Measurements from ENCODE around the gene GPR137.
"Not testable (repeated sequence)": the region's sequence is repeated elsewhere in the genome, so short reads cannot be mapped to it uniquely, and the experiment has no call there.

The GPR137 gene

GRCh38 chr11:64305691-64306562, 20.3 kb downstream of the GPR137 start:
- peak; percentile 80 for DNase-seq

DNA sequence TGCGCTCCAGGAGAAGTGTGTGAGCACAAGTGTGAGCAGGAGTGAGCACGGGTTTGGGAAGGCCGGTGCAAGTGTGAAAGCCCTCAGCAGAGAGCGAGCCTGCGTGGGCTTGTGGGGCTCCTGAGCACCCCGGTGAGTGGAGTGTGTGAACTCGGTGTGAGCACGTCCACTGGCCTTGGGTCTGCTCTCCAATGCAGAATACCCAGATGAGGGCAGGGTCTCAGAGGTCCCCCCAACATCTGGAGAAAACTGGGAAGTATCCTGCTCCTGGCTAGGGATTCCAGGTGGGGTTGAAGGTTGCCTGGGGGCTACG, 20.9 kb downstream of the GPR137 start:
- DNase-seq, result no peak

- no peak for DNase-seq
These were observed 21.4 kb downstream of the GPR137 start for GRCh38 chr11:64306876-64307622.

DNA sequence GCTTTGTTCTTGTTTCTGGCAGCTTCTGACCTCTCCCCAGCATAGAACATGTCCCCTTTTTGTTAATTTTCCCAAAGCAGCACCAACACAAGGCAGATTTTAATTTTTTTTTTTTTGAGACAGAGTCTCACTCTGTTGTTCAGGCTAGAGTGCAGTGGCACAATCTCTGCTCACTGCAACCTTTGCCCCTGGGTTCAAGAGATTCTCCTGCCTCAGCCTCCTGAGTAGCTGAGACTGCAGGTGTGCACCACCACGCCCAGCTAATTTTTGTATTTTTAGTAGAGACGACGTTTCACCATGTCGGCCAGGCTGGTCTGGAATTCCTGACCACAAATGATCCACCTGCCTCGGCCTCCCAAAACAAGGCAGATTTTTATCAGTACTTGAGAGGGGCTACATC, 22.1 kb downstream of the GPR137 start:
- not testable (repeated sequence) for DNase-seq

DNA sequence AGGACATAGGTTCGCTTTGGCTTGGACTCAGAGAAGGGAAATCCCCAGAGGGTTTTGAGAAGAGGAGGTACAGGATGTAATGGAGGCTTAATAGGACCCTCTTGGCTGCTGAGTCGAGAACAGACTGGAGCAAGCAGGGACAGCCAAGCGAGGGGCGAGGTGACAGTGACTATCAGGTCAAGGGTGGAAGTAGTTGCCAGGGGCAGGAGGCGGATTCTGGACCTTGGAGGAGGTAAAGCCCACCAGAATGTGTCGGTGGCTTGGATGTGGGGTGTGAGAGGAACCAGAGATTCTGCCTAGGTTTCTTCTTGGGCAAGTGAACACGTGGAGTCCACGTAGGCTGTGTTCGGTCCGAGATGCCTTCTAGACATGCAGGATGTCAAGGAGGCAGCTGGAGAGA, 27.3 kb downstream of the GPR137 start:
- no peak for DNase-seq

GRCh38 chr11:64313491-64314145, 28.0 kb downstream of the GPR137 start:
- no peak for DNase-seq

- no peak for DNase-seq
These were observed 28.6 kb downstream of the GPR137 start for GRCh38 chr11:64314146-64314804.

DNA sequence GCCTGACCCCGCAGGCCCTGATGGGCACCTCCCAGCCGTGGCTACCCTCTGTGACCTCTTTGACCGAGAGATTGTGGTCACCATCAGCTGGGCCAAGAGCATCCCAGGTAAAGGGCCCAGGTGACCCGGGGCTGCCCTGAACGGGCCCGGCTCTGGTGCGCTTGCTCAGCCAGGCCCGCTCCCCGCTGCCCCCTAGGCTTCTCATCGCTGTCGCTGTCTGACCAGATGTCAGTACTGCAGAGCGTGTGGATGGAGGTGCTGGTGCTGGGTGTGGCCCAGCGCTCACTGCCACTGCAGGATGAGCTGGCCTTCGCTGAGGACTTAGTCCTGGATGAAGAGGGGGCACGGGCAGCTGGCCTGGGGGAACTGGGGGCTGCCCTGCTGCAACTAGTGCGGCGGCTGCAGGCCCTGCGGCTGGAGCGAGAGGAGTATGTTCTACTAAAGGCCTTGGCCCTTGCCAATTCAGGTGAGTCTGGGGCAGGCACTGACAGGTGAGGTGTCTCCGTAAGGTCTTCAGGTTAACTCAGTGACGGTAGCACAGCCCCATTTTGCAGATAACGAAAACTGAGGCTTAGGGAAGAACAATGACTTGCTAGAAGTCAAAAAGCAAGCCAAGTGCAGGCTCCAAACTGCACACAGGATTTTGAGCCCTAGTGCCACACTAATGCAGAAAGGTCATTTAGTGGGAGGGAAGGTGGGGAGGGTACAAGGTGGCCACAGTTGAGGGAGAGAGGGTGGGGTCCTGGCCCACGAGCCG, 29.3 kb downstream of the GPR137 start:
- DNase-seq, result no peak

GRCh38 chr11:64315667-64316526, 30.2 kb downstream of the GPR137 start:
- DNase-seq, result not testable (repeated sequence)

- no peak for DNase-seq
These were observed 31.1 kb downstream of the GPR137 start for GRCh38 chr11:64316672-64317324.

GRCh38 chr11:64317325-64317960, 31.8 kb downstream of the GPR137 start, which contains the start of gene TRMT112:
Gene TRMT112, minus strand, starts transcription at chr11:64317559. Its CDS starts 33 bp downstream, at chr11:64317526.
- DNase-seq, result peak; percentile 98

- DNase-seq, result peak; percentile 99
These were observed 32.5 kb downstream of the GPR137 start, which contains the start of gene PRDX5 for GRCh38 chr11:64317961-64318765. Gene PRDX5, plus strand, starts transcription at chr11:64318121. Its CDS starts 95 bp downstream, at chr11:64318216.

DNA sequence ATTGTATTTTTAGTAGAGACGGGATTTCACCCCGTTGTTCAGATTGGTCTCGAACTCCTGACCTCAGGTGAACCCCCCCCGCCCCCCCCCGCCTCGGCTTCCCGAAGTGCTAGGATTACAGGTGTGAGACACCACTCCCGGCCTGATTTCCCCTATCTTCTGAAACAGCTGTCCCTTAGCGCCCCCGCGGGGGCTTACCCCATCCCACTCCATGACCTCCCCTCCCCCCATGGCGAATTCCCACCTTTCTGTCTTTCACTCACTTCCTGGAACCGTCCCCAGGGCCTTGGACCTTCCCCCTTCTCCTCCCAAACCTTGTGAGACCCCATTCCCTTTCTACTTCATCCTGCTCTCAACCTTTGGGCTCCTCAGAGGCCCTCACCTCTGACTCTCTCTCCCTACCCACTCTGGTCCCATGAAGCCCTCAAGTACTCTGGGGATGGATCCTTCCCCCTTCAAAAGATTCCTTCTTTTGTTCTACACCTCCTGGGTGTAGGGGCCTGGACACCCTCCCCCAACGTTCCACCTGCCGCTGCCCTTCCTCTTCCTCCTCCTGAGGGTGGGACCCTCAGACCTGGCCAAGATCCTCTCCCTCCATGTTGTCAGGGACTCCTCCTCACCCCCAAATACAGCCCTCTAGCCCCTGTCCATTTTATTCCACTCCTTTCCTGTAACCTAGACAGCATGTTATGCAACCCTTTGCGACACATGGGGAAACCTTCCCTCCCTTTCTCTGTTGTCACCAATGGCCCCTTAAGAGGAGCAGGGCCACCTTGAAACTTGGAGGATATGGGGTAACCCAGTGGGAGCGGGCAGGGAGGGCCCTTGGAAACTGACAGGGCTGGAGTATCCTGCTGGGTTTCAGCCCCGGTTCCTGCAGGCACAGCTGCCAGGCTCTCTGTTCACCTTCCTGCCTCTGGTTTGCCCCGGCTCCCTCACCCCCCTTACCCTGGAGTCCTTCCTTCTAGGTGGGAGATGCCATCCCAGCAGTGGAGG, 33.4 kb downstream of the GPR137 start:
- no peak for DNase-seq

GRCh38 chr11:64320556-64320955, 34.9 kb downstream of the GPR137 start:
- DNase-seq, result no peak

DNA sequence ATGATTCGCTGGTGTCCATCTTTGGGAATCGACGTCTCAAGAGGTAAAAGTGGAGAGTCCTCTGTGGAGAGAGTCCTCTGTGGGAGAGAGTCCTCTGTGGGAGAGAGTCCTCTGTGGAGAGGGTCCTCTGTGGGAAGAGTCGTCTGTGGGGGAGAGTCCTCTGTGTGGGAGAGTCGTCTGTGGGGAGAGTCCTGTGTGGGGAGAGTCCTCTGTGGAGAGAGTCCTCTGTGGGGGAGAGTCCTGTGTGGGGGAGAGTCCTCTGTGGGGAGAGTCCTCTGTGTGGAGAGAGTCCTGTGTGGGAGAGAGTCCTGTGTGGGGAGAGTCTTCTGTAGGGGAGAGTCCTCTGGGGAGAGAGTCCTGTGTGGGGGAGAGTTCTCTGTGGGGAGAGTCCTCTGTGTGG, 35.4 kb downstream of the GPR137 start:
- DNase-seq, result no peak

DNA sequence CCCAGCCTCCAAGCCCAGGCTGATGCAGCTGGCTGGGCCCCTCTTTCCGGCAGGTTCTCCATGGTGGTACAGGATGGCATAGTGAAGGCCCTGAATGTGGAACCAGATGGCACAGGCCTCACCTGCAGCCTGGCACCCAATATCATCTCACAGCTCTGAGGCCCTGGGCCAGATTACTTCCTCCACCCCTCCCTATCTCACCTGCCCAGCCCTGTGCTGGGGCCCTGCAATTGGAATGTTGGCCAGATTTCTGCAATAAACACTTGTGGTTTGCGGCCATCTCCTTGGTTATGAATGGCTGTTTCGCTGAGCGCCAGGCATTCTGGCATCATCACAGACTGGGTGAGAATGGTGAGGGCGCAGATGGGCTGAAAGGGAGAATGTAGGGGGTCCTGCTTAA, 35.9 kb downstream of the GPR137 start:
- no peak for DNase-seq

- DNase-seq, result no peak
These were observed 37.2 kb downstream of the GPR137 start for GRCh38 chr11:64322925-64323260.

GRCh38 chr11:64323373-64323772, 37.7 kb downstream of the GPR137 start:
- DNase-seq, result no peak

All from femur (tissue), 1 donor.